A673 (cell line): Measurements from ENCODE around the gene RSAD2.

ENCODE experiments used
- CTCF ChIP-seq: fragments of 300-800, 200-600 bp; sonication (generic); conservative IDR thresholded peaks from 2 replicates; pipeline ENCODE4 v1.5.1; 2017; ENCODE audit warnings: low read depth, mild to moderate bottlenecking, antibody characterized with exemption, low read length, moderate library complexity, mixed read lengths
- EZH2 ChIP-seq: fragments of 200-600 bp; sonication (generic); IDR thresholded peaks from 2 replicates; pipeline ENCODE4 v1.6.1; 2017; ENCODE audit warnings: borderline replicate concordance, low read depth, mild to moderate bottlenecking, mixed read lengths, antibody characterized with exemption, low read length; ENCODE audit not compliant: poor library complexity, severe bottlenecking

GRCh38 chr2:6834163-6834562 lies 43.4 kb upstream of the RSAD2 start:
- TF ChIP-seq CTCF (no peak), EZH2 (no peak)
